ENCODE measurements around the gene TBCK.

- TF ChIP-seq CEBPB (IDR thresholded peaks at IDR 0.05) (no peak), CREB1 (IDR thresholded peaks at IDR 0.05; ENCODE audit: low read depth) (no peak), REST (IDR thresholded peaks at IDR 0.05; ENCODE audit: low read depth) (no peak), ZBTB7A (IDR thresholded peaks at IDR 0.05; ENCODE audit: low read depth) (no peak), RAD21 (IDR thresholded peaks at IDR 0.05; ENCODE audit: low read depth) (no peak), NFIC (IDR thresholded peaks at IDR 0.05) (no peak), EGR1 (IDR thresholded peaks at IDR 0.05) (no peak), EP300 (IDR thresholded peaks at IDR 0.05; ENCODE audit: borderline replicate concordance) (no peak), YY1 (IDR thresholded peaks at IDR 0.05; ENCODE audit: low read depth) (no peak), TAF1 (IDR thresholded peaks at IDR 0.05; ENCODE audit: low read depth) (no peak)
Measured at GRCh38 chr4:106195435-106195950, 120.5 kb downstream of the TBCK start.

All from Ishikawa (cell line).